GM12892 (cell line): ENCODE measurements around the gene CISD1.

Experiments used
- POLR2A ChIP-seq: IDR thresholded peaks from 2 replicates; pipeline ENCODE4 v1.6.1; 2011; ENCODE audit warnings: low read depth, low read length, control low read depth
- POLR2AphosphoS5 ChIP-seq: IDR thresholded peaks from 2 replicates; pipeline ENCODE4 v1.6.1; 2011; ENCODE audit warnings: low read depth, low read length, control low read depth
- TAF1 ChIP-seq: IDR thresholded peaks from 2 replicates; pipeline ENCODE4 v1.6.1; 2011; ENCODE audit warnings: low read depth, mild to moderate bottlenecking, control low read depth, low read length, borderline replicate concordance

- peak; percentile 86 for TF ChIP-seq POLR2AphosphoS5
- TF ChIP-seq POLR2A, result peak; percentile 85
- TF ChIP-seq TAF1, result peak; percentile 49; the same call in 1 of the 2 replicates
These were observed at the start of gene CISD1 for GRCh38 chr10:58268946-58269781.
